WTC11 (cell line): Measurements from ENCODE around the gene MED12L. TPM values are rescaled to one million over a fixed set of nuclear protein-coding genes. Genes with fewer than 3 reads are reported as not detected.

Experiments used
- ATAC-seq: fragments of 200-7000 bp; cut with Tn5 transposase; 2 replicates; pipeline ENCODE4 v1.10.0; 2021; ENCODE audit warnings: mild to moderate bottlenecking, moderate library complexity
- CTCF ChIA-PET: fragments of 300-600 bp; sonication (Branson Sonifier 250); formaldehyde crosslinking; loops from one replicate; lab custom pipeline; 2021; ENCODE audit warnings: antibody characterized with exemption; lab: Charles Lee
- POLR2A ChIA-PET: fragments of 350-600 bp; sonication (Branson Sonifier 250); formaldehyde crosslinking; loops from one replicate; lab custom pipeline; 2021; ENCODE audit warnings: antibody characterized with exemption; lab: Charles Lee
- DNase-seq: peaks from one replicate; pipeline ENCODE4 v3.0.0; 2021; ENCODE audit warnings: low spot score
- H3K27ac Mint-ChIP-seq: 2 replicates; pipeline ENCODE4 v1.8.0; 2021; ENCODE audit warnings: mixed read lengths
- H3K27me3 Mint-ChIP-seq: 2 replicates; pipeline ENCODE4 v1.8.0; 2021; ENCODE audit warnings: low read depth, mild to moderate bottlenecking, moderate library complexity, mixed read lengths
- H3K36me3 Mint-ChIP-seq: 2 replicates; pipeline ENCODE4 v1.8.0; 2021; ENCODE audit warnings: mixed read lengths
- H3K4me1 Mint-ChIP-seq: 2 replicates; pipeline ENCODE4 v1.8.0; 2022; ENCODE audit warnings: mixed read lengths
- H3K4me3 Mint-ChIP-seq: 2 replicates; pipeline ENCODE4 v1.8.0; 2021; ENCODE audit warnings: mild to moderate bottlenecking, moderate library complexity, mixed read lengths
- H3K9me3 Mint-ChIP-seq: 2 replicates; pipeline ENCODE4 v1.8.0; 2021; ENCODE audit warnings: mixed read lengths
- ELF4 ChIP-seq: sonication (generic); formaldehyde crosslinking; IDR thresholded peaks from 2 replicates; pipeline ENCODE4 v1.8.1; 2022; ENCODE audit warnings: low read depth, mild to moderate bottlenecking, moderate library complexity, missing genetic modification reagents
- IRF2 ChIP-seq: sonication (generic); formaldehyde crosslinking; IDR thresholded peaks from 2 replicates; pipeline ENCODE4 v1.8.0; 2022; ENCODE audit warnings: low read depth, missing genetic modification reagents, borderline replicate concordance
- ZBTB21 ChIP-seq: sonication (generic); formaldehyde crosslinking; IDR thresholded peaks from 2 replicates; pipeline ENCODE4 v1.8.1; 2023; ENCODE audit warnings: mild to moderate bottlenecking, missing genetic modification reagents, borderline replicate concordance
- ZNF121 ChIP-seq: sonication (generic); formaldehyde crosslinking; IDR thresholded peaks from 2 replicates; pipeline ENCODE4 v1.8.0; 2023; ENCODE audit warnings: missing genetic modification reagents
- total RNA-seq: library from RNA; stranded (reverse); gene quantifications from 3 replicates; pipeline ENCODE4 v1.2.3, GENCODE V29; 2021
- TF ChIP-seq, protein P1 (sequence below): sonication (generic); formaldehyde crosslinking; IDR thresholded peaks from 2 replicates; pipeline ENCODE4 v1.8.0; 2022; ENCODE audit warnings: missing genetic modification reagents
- TF ChIP-seq, protein P2 (sequence below): sonication (generic); formaldehyde crosslinking; IDR thresholded peaks from 2 replicates; pipeline ENCODE4 v1.8.1; 2023; ENCODE audit warnings: mild to moderate bottlenecking, missing genetic modification reagents
- TF ChIP-seq, protein P3 (sequence below): sonication (generic); formaldehyde crosslinking; IDR thresholded peaks from 2 replicates; pipeline ENCODE4 v1.8.0; 2023; ENCODE audit warnings: missing genetic modification reagents
- TF ChIP-seq, protein P4 (sequence below): fragments of 250-450 bp; sonication (Bioruptor Pico); IDR thresholded peaks from 2 replicates; pipeline ENCODE4 v1.9.0; 2021; ENCODE audit warnings: mild to moderate bottlenecking, borderline replicate concordance
- TF ChIP-seq, protein P5 (sequence below): fragments of 250-450 bp; sonication (Bioruptor Pico); IDR thresholded peaks from 2 replicates; pipeline ENCODE4 v1.8.0; 2021; ENCODE audit warnings: mild to moderate bottlenecking

Gene MED12L
- total RNA-seq, 1 experiment from 2014 or later: 27.4 TPM

DNA sequence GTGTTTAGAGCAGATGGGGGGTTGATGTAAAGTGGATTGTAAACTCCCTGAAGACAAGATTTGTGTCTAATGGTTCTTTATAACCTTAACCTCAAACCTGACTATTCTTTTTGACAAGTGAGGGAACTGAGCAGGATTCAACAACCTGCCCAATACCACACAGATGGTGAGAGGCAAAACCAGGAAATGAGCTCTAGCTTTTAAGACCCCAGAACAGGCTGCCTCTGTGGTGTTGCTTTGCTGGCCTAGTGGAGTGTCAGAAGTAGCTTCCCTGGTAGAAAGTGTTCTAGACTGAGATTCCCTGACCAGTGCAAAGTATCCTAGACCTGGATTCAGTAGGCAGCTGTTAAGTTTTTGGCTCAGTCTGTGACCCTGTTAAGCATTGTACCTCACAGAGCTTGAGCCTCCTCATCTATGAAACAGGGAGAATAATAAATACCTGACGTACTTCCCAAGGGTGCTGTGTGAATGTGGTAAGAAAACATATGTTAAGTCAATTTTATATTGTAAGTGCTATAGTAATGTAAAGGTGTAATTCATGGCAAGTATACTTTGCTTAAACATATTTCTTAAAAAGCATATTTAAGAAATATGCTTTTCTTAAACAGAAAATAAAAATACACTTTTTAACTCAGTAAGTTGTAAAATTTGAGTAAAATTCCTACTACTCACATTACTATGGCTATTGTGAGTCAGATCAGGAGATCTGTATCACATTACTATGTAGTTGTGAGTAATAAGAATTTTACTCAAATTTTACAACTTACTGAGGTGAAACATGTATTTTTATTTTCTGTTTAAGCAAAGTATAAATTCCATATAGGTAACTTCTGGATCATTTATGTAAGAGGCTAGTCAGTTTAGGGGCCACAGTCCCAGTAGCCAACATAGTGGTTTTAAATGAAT is 222.4 kb downstream of the MED12L start:
- Mint-ChIP-seq H3K27ac (no peak overlapping the region; the same call in 1 of the 2 replicates), H3K36me3 (no peaks in the 10 kb centered on the region), H3K4me3 (no peak overlapping the region), H3K9me3 (no peaks in the 10 kb centered on the region), H3K4me1 (peaks cover 55% of the 10 kb centered on the region), H3K27me3 (no peaks in the 10 kb centered on the region)
- 0 out of 2 replicates have a peak, but pooled peaks have one; percentile 6 for ATAC-seq
- ChIA-PET CTCF (interaction anchor here (2.0 kb wide), 1 partner anchor 20 kb away, joined by 7 read pairs; no protein-coding TSS in a partner anchor), POLR2A (no interaction called here)
- TF ChIP-seq ZNF121 (CRISPR knock-in tag): no peak
- TF ChIP-seq, protein P1, sequence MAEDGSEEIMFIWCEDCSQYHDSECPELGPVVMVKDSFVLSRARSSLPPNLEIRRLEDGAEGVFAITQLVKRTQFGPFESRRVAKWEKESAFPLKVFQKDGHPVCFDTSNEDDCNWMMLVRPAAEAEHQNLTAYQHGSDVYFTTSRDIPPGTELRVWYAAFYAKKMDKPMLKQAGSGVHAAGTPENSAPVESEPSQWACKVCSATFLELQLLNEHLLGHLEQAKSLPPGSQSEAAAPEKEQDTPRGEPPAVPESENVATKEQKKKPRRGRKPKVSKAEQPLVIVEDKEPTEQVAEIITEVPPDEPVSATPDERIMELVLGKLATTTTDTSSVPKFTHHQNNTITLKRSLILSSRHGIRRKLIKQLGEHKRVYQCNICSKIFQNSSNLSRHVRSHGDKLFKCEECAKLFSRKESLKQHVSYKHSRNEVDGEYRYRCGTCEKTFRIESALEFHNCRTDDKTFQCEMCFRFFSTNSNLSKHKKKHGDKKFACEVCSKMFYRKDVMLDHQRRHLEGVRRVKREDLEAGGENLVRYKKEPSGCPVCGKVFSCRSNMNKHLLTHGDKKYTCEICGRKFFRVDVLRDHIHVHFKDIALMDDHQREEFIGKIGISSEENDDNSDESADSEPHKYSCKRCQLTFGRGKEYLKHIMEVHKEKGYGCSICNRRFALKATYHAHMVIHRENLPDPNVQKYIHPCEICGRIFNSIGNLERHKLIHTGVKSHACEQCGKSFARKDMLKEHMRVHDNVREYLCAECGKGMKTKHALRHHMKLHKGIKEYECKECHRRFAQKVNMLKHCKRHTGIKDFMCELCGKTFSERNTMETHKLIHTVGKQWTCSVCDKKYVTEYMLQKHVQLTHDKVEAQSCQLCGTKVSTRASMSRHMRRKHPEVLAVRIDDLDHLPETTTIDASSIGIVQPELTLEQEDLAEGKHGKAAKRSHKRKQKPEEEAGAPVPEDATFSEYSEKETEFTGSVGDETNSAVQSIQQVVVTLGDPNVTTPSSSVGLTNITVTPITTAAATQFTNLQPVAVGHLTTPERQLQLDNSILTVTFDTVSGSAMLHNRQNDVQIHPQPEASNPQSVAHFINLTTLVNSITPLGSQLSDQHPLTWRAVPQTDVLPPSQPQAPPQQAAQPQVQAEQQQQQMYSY (CRISPR knock-in tag): peak; percentile 68
- DNase-seq: no peak

DNA sequence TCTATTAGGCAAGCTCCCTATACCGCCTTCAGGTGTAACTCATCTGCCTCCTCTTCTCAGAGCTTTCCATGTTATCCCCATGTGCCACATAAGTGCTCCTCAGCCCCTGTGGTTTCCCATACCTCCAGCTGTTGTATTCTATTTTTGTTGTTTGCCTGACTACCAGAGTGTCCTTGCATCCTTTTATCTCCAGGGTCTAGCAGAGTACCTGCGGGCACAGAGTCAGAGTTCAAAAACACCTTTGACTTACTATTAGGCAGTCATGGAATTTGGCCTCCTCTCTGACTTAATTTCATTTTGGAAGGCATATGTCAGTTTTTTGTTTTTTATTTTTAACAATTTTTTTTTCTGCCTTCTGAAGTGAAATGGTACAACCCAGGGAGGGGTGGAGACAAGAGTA is 224.1 kb downstream of the MED12L start:
- DNase-seq (no peak), ATAC-seq (no peak)
- Mint-ChIP-seq H3K4me1 (peaks cover 64% of the 10 kb centered on the region), H3K36me3 (no peaks in the 10 kb centered on the region), H3K27me3 (no peaks in the 10 kb centered on the region), H3K27ac (no peak overlapping the region), H3K4me3 (no peak overlapping the region), H3K9me3 (no peaks in the 10 kb centered on the region)
- TF ChIP-seq, protein P2, sequence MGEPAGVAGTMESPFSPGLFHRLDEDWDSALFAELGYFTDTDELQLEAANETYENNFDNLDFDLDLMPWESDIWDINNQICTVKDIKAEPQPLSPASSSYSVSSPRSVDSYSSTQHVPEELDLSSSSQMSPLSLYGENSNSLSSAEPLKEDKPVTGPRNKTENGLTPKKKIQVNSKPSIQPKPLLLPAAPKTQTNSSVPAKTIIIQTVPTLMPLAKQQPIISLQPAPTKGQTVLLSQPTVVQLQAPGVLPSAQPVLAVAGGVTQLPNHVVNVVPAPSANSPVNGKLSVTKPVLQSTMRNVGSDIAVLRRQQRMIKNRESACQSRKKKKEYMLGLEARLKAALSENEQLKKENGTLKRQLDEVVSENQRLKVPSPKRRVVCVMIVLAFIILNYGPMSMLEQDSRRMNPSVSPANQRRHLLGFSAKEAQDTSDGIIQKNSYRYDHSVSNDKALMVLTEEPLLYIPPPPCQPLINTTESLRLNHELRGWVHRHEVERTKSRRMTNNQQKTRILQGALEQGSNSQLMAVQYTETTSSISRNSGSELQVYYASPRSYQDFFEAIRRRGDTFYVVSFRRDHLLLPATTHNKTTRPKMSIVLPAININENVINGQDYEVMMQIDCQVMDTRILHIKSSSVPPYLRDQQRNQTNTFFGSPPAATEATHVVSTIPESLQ (CRISPR knock-in tag): no peak
- TF ChIP-seq, protein P3, sequence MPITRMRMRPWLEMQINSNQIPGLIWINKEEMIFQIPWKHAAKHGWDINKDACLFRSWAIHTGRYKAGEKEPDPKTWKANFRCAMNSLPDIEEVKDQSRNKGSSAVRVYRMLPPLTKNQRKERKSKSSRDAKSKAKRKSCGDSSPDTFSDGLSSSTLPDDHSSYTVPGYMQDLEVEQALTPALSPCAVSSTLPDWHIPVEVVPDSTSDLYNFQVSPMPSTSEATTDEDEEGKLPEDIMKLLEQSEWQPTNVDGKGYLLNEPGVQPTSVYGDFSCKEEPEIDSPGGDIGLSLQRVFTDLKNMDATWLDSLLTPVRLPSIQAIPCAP (CRISPR knock-in tag): no peak
- TF ChIP-seq ELF4 (CRISPR knock-in tag) (no peak), ZBTB21 (CRISPR knock-in tag) (no peak), IRF2 (no peak)
- TF ChIP-seq, protein P4, sequence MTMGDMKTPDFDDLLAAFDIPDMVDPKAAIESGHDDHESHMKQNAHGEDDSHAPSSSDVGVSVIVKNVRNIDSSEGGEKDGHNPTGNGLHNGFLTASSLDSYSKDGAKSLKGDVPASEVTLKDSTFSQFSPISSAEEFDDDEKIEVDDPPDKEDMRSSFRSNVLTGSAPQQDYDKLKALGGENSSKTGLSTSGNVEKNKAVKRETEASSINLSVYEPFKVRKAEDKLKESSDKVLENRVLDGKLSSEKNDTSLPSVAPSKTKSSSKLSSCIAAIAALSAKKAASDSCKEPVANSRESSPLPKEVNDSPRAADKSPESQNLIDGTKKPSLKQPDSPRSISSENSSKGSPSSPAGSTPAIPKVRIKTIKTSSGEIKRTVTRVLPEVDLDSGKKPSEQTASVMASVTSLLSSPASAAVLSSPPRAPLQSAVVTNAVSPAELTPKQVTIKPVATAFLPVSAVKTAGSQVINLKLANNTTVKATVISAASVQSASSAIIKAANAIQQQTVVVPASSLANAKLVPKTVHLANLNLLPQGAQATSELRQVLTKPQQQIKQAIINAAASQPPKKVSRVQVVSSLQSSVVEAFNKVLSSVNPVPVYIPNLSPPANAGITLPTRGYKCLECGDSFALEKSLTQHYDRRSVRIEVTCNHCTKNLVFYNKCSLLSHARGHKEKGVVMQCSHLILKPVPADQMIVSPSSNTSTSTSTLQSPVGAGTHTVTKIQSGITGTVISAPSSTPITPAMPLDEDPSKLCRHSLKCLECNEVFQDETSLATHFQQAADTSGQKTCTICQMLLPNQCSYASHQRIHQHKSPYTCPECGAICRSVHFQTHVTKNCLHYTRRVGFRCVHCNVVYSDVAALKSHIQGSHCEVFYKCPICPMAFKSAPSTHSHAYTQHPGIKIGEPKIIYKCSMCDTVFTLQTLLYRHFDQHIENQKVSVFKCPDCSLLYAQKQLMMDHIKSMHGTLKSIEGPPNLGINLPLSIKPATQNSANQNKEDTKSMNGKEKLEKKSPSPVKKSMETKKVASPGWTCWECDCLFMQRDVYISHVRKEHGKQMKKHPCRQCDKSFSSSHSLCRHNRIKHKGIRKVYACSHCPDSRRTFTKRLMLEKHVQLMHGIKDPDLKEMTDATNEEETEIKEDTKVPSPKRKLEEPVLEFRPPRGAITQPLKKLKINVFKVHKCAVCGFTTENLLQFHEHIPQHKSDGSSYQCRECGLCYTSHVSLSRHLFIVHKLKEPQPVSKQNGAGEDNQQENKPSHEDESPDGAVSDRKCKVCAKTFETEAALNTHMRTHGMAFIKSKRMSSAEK (CRISPR knock-in tag): no peak
- TF ChIP-seq, protein P5, sequence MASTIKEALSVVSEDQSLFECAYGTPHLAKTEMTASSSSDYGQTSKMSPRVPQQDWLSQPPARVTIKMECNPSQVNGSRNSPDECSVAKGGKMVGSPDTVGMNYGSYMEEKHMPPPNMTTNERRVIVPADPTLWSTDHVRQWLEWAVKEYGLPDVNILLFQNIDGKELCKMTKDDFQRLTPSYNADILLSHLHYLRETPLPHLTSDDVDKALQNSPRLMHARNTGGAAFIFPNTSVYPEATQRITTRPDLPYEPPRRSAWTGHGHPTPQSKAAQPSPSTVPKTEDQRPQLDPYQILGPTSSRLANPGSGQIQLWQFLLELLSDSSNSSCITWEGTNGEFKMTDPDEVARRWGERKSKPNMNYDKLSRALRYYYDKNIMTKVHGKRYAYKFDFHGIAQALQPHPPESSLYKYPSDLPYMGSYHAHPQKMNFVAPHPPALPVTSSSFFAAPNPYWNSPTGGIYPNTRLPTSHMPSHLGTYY (CRISPR knock-in tag): no peak
- CTCF ChIA-PET: interaction anchor here (1.1 kb wide), 1 partner anchor 18 kb away, joined by 3 read pairs; no protein-coding TSS in a partner anchor
- POLR2A ChIA-PET: no interaction called here
